Left ventricle myocardium inferior (tissue), 1 donor: ENCODE measurements around the gene MPEG1. TPM values are rescaled to one million over a fixed set of nuclear protein-coding genes. Genes with fewer than 3 reads are reported as not detected.

ENCODE experiments used
- DNase-seq: peaks from one replicate; pipeline ENCODE4 v3.0.0-alpha.2; 2020
- H3K27ac ChIP-seq: fragments of 200-600 bp; replicated peaks from 2 replicates; pipeline ENCODE4 v1.8.0; 2021
- H3K27me3 ChIP-seq: fragments of 200-600 bp; 2 replicates; pipeline ENCODE4 v1.8.0; 2021; ENCODE audit warnings: low read depth
- H3K36me3 ChIP-seq: fragments of 200-600 bp; 2 replicates; pipeline ENCODE4 v1.8.0; 2021
- H3K4me1 ChIP-seq: fragments of 200-600 bp; 2 replicates; pipeline ENCODE4 v1.8.0; 2021
- H3K4me3 ChIP-seq: fragments of 200-600 bp; 2 replicates; pipeline ENCODE4 v1.8.0; 2021; ENCODE audit warnings: mild to moderate bottlenecking, moderate library complexity
- H3K9me3 ChIP-seq: fragments of 200-600 bp; replicated peaks from 2 replicates; pipeline ENCODE4 v1.8.0; 2021
- intact Hi-C: fragments of 100-400 bp; cut with micrococcal nuclease; formaldehyde crosslinking; loops from one replicate; pipeline ENCODE4 v1.11.0; 2022
- total RNA-seq: library from RNA; stranded (reverse); fragmentation: NEBNext Ultra II Directional; extraction: Animal tissue kit (Norgen Biotek cat#: 25700); gene quantifications from one replicate; pipeline ENCODE4 v1.2.1, GENCODE V29; 2021
- TF ChIP-seq, protein P1 (sequence below): fragments of 200-600 bp; IDR thresholded peaks from 2 replicates; pipeline ENCODE4 v1.8.0; 2021; ENCODE audit warnings: antibody characterized with exemption, mild to moderate bottlenecking, borderline replicate concordance
- donor health status: DM: no; HTN: yes; CAD: no; lungs with severe emphysema.

Gene MPEG1
- total RNA-seq, 1 donor from 2014 or later: 9.5 TPM

DNA sequence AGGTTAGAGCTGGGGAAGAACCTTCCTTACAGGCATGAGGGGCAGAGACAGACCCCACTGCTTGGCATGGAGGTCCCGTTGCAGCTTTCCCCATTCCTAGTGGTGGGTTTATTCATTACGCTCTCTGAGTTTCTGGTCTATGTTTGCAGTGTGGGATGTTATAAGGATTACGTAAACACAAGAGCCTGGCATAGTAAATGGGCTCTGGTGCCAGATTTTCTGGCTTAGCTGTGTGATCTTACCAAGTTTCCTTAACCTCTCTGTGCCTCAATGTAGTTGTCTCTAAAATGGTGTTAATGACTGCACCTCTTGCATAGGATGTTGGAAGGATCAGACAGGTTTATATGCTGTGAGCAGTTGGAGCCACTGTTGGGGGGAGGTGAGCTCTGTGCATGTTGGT, 25.7 kb downstream of the MPEG1 start:
- Histone ChIP-seq H3K27ac (peak overlapping the region; percentile 57), H3K27me3 (no peaks in the 10 kb centered on the region), H3K36me3 (peaks cover 7% of the 10 kb centered on the region), H3K4me1 (peaks cover 54% of the 10 kb centered on the region), H3K9me3 (no peaks in the 10 kb centered on the region), H3K4me3 (no peak overlapping the region)
- DNase-seq: no peak
- TF ChIP-seq, protein P1, sequence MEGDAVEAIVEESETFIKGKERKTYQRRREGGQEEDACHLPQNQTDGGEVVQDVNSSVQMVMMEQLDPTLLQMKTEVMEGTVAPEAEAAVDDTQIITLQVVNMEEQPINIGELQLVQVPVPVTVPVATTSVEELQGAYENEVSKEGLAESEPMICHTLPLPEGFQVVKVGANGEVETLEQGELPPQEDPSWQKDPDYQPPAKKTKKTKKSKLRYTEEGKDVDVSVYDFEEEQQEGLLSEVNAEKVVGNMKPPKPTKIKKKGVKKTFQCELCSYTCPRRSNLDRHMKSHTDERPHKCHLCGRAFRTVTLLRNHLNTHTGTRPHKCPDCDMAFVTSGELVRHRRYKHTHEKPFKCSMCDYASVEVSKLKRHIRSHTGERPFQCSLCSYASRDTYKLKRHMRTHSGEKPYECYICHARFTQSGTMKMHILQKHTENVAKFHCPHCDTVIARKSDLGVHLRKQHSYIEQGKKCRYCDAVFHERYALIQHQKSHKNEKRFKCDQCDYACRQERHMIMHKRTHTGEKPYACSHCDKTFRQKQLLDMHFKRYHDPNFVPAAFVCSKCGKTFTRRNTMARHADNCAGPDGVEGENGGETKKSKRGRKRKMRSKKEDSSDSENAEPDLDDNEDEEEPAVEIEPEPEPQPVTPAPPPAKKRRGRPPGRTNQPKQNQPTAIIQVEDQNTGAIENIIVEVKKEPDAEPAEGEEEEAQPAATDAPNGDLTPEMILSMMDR: no peak
- intact Hi-C loops: no loop called here

DNA sequence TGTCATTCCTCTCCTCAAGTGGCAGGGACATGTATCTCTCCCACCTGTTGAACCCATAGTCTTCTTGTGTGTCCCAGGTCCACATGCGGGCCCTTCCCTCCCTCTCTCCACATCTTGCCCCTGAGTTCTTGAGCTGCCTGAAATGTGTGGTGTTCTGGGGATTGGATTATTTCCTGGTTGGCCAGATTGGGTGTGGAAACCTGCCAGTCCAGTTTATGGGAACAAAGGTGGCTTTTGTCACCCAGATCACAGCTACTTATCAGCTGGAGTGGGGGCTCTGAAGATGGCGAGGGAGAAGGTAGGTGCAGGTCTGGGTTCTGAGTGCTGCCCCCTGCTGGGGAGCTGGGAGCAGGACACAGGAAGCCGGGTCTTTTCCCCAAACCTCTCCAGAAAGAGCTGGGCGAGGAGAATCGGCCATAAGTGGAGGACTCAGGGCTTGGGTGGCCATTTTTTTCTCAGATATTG, 26.6 kb downstream of the MPEG1 start:
- Histone ChIP-seq H3K9me3 (no peaks in the 10 kb centered on the region), H3K4me1 (peaks cover 54% of the 10 kb centered on the region), H3K27me3 (no peaks in the 10 kb centered on the region), H3K27ac (peak overlapping the region; percentile 57), H3K36me3 (peaks cover 10% of the 10 kb centered on the region), H3K4me3 (no peak overlapping the region)
- intact Hi-C loops: no loop called here
- DNase-seq: no peak
- TF ChIP-seq, protein P1: peak; percentile 55

DNA sequence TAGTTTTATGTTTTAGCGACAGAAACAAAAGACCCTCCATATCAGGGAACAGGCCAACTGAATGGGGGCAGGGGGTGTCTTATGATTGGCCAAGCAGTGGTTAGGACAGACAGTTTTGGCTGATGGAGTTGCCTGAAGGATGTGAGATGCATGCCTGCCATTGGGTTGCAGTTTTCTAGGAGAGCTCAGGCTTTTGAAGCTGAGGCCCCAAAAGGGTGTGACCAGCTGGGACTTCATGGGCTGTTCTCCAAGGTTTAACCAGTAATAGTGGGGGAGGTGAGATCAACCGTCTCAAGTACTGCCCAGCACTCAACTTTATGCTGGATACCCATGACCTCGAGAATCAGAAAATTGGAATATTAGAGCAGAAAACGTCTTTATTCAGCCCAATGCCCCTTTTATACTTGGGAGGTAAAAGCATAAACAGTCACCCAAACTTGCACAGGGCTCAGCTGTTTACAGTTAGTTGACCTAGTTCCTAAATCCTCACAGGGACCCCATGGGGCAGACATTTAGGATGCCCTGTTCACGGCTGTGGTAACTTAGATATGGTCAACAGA, 27.3 kb downstream of the MPEG1 start:
- peaks cover 54% of the 10 kb centered on the region for H3K4me1 ChIP-seq
- intact Hi-C loops: no loop called here
- H3K36me3 ChIP-seq: peaks cover 10% of the 10 kb centered on the region
- peak overlapping the region; percentile 57 for H3K27ac ChIP-seq
- no peak overlapping the region for H3K4me3 ChIP-seq
- H3K27me3 ChIP-seq: no peaks in the 10 kb centered on the region
- TF ChIP-seq, protein P1: no peak
- no peak for DNase-seq
- H3K9me3 ChIP-seq: no peaks in the 10 kb centered on the region

DNA sequence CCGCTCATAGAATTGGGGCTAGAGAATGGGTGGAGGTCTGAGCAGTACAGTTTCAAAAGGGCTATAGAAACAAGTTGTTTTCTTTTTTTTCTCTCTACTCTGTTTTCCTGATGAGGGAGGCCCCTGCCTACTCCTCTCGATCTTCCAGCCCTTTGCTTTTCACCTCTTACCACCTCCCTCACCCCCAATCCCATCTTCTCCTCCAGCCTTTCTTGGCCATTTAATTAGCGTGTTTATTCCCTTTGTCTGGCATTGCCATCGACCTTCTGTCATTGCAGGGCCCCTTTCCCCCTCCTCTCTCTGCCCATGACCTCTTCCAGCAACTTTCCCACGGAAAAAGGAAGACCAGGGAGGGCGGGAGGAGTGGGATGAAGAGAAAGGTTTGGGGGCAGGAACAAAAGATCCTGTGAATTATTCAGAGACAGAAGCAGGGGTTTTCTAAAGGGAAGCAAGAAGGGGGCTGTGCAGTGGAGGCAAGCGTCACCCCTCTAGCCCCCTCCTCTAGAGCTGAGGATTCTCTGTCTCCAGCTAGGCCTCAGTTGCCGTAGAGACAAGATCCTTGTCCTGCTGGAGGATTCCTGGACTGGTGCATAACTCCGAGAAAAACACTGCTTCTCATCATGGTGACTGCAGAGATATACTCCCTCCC, 27.9 kb downstream of the MPEG1 start:
- Histone ChIP-seq H3K9me3 (peaks cover under 1% of the 10 kb centered on the region), H3K27ac (peak overlapping the region; percentile 57), H3K27me3 (no peaks in the 10 kb centered on the region), H3K36me3 (peaks cover 10% of the 10 kb centered on the region), H3K4me3 (no peak overlapping the region), H3K4me1 (peaks cover 50% of the 10 kb centered on the region)
- DNase-seq: no peak
- intact Hi-C loops: no loop called here
- TF ChIP-seq, protein P1: no peak

DNA sequence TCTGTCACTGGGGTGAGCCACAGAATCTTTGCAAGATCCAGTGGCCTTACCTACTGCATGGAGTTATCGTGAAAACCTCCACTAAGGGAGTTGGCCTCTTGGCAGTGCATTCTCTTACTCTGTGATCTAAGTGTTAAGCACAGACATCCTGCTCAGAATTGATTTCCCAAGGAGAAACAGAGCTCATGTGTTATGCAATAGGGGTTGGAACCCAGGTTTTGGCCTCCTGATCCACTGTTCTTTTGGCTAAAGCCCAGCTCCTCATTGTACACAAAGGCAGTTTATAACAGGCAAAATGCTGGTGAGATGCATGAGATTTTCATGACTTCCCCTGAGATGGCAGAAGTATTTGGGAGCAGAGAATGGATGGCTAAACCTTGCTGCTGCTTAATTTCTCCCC, 29.0 kb downstream of the MPEG1 start:
- intact Hi-C loops: no loop called here
- Histone ChIP-seq H3K36me3 (peaks cover 10% of the 10 kb centered on the region), H3K4me3 (no peak overlapping the region), H3K9me3 (peaks cover 10% of the 10 kb centered on the region), H3K4me1 (peaks cover 41% of the 10 kb centered on the region), H3K27me3 (no peaks in the 10 kb centered on the region), H3K27ac (peak overlapping the region; percentile 57)
- TF ChIP-seq, protein P1: no peak
- DNase-seq: no peak
